HepG2 (cell line): ENCODE results near the gene NAA15. TPM values are rescaled to one million over a fixed set of nuclear protein-coding genes. Genes with fewer than 3 reads are reported as not detected.

Experiments
- AKAP8 ChIP-seq: sonication (generic); formaldehyde crosslinking; IDR thresholded peaks from 2 replicates; pipeline ENCODE4 v1.5.1; 2020; ENCODE audit warnings: mild to moderate bottlenecking, missing genetic modification reagents
- ARID4A ChIP-seq: sonication (generic); formaldehyde crosslinking; IDR thresholded peaks from 2 replicates; pipeline ENCODE4 v1.5.0; 2020; ENCODE audit warnings: mild to moderate bottlenecking, missing genetic modification reagents, borderline replicate concordance
- DNMT1 ChIP-seq: sonication (generic); formaldehyde crosslinking; IDR thresholded peaks from 2 replicates; pipeline ENCODE4 v1.5.1; 2020; ENCODE audit warnings: mild to moderate bottlenecking, missing genetic modification reagents
- FOXO4 ChIP-seq: sonication (generic); formaldehyde crosslinking; conservative IDR thresholded peaks from 2 replicates; pipeline ENCODE4 v1.8.1; 2023; ENCODE audit warnings: missing genetic modification reagents
- GABPA ChIP-seq, 2 experiments: IDR thresholded peaks; 2 replicates each; pipeline ENCODE4 v1.6.1; 2011 to 2016; ENCODE audit warnings: low read depth in 2 of 2, low read length in 1 of 2, missing biosample characterization in 1 of 2, missing genetic modification characterization in 1 of 2
- GMEB2 ChIP-seq: IDR thresholded peaks from 2 replicates; pipeline ENCODE4 v1.6.1; 2016; ENCODE audit warnings: missing biosample characterization, missing genetic modification reagents, low read depth
- KLF15 ChIP-seq: sonication (generic); formaldehyde crosslinking; IDR thresholded peaks from 2 replicates; pipeline ENCODE4 v1.8.1; 2023; ENCODE audit warnings: borderline replicate concordance, mild to moderate bottlenecking, inconsistent platforms, missing genetic modification reagents, mixed read lengths
- LRRFIP1 ChIP-seq: sonication (generic); formaldehyde crosslinking; conservative IDR thresholded peaks from 2 replicates; pipeline ENCODE4 v1.4.0; 2020; ENCODE audit warnings: missing genetic modification reagents
- MAZ ChIP-seq, 2 experiments: sonication (generic) in 1 of 2; formaldehyde crosslinking in 1 of 2; IDR thresholded peaks; 2 replicates each; pipeline versions ENCODE4 v1.5.0 to v1.6.1; 2012 to 2020; ENCODE audit warnings: low read depth in 2 of 2, mild to moderate bottlenecking in 2 of 2, borderline replicate concordance in 1 of 2, improper control_type of control experiment in 1 of 2, low read length in 1 of 2, missing genetic modification reagents in 1 of 2, moderate library complexity in 1 of 2
- SP4 ChIP-seq: sonication (generic); formaldehyde crosslinking; IDR thresholded peaks from 2 replicates; pipeline ENCODE4 v1.8.1; 2023; ENCODE audit warnings: mild to moderate bottlenecking, missing genetic modification reagents
- ZBTB7B ChIP-seq: sonication (generic); formaldehyde crosslinking; IDR thresholded peaks from 2 replicates; pipeline ENCODE4 v1.4.0; 2020; ENCODE audit warnings: missing genetic modification reagents
- ZNF143 ChIP-seq: sonication (generic); formaldehyde crosslinking; IDR thresholded peaks from 2 replicates; pipeline ENCODE4 v1.4.0; 2020; ENCODE audit warnings: missing genetic modification reagents
- ZNF33B ChIP-seq: sonication (generic); formaldehyde crosslinking; IDR thresholded peaks from 2 replicates; pipeline ENCODE4 v1.5.1; 2020; ENCODE audit warnings: mild to moderate bottlenecking, missing genetic modification reagents
- polyA plus RNA-seq, 8 experiments: library from polyadenylated mRNA; depleted of rRNA in 3 of 8; stranded (reverse) in 7 of 8; unstranded in 1 of 8; fragments of >200 nt; fragmentation: Illumina TruSeq in 4 of 8; extraction: Trizol in 4 of 8; gene quantifications; 2 replicates each; pipeline versions ENCODE4 v1.2.1 to v1.2.3, GENCODE V29; 2011 to 2016; ENCODE audit warnings: low read depth in 4 of 8, missing spikeins in 1 of 8, mixed read lengths in 1 of 8; ENCODE audit not compliant: insufficient read depth in 1 of 8
- total RNA-seq, 5 experiments: library from RNA; depleted of rRNA; stranded (reverse); fragments of >200 nt; fragmentation: Illumina TruSeq; extraction: Trizol; gene quantifications; 2 replicates each; pipeline ENCODE4 v1.2.3, GENCODE V29; 2016; ENCODE audit warnings: low read depth in 1 of 5
- TF ChIP-seq, protein P1 (sequence below), 2 experiments: sonication (generic) in 1 of 2; formaldehyde crosslinking in 1 of 2; IDR thresholded peaks; 2 replicates each; pipeline versions ENCODE4 v1.5.1 to v1.6.1; 2011 to 2020; ENCODE audit warnings: borderline replicate concordance in 1 of 2, low read depth in 1 of 2, low read length in 1 of 2, mild to moderate bottlenecking in 1 of 2, missing genetic modification reagents in 1 of 2, moderate library complexity in 1 of 2

NAA15 gene
- total and polyA plus RNA-seq, 2 of the 13 experiments (the other 11 are each of a cell fraction or from before 2014, with no cell fraction given): 6.2 to 50.2 TPM

- TF ChIP-seq LRRFIP1 (CRISPR knock-in tag) (no peak), KLF15 (CRISPR knock-in tag) (0 out of 2 replicates have a peak, but pooled peaks have one; percentile 47), SP4 (CRISPR knock-in tag) (peak; percentile 63; the same call in 1 of the 2 replicates), AKAP8 (0 out of 2 replicates have a peak, but pooled peaks have one; percentile 48), FOXO4 (CRISPR knock-in tag) (no peak), ZNF33B (CRISPR knock-in tag) (0 out of 2 replicates have a peak, but pooled peaks have one; percentile 45), GMEB2 (no peak), ZBTB7B (CRISPR knock-in tag) (peak; percentile 82), ZNF143 (peak; percentile 30; the same call in 1 of the 2 replicates), ARID4A (CRISPR knock-in tag) (peak; percentile 84; the same call in 1 of the 2 replicates), GABPA (IDR thresholded peaks at IDR 0.05; ENCODE audit: low read depth, low read length) (peak; percentile 55), GABPA (CRISPR knock-in tag; IDR thresholded peaks at IDR 0.05; ENCODE audit: low read depth) (peak; percentile 85), DNMT1 (CRISPR knock-in tag) (no peak), MAZ (IDR thresholded peaks at IDR 0.05; ENCODE audit: borderline replicate concordance, low read depth, low read length) (peak; percentile 74; the same call in 1 of the 2 replicates), MAZ (CRISPR knock-in tag; IDR thresholded peaks at IDR 0.05; ENCODE audit: low read depth) (peak; percentile 72)
- TF ChIP-seq, protein P1, sequence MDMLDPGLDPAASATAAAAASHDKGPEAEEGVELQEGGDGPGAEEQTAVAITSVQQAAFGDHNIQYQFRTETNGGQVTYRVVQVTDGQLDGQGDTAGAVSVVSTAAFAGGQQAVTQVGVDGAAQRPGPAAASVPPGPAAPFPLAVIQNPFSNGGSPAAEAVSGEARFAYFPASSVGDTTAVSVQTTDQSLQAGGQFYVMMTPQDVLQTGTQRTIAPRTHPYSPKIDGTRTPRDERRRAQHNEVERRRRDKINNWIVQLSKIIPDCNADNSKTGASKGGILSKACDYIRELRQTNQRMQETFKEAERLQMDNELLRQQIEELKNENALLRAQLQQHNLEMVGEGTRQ (IDR thresholded peaks at IDR 0.05; ENCODE audit: low read depth, low read length): no peak
- TF ChIP-seq, protein P1 (CRISPR knock-in tag; IDR thresholded peaks at IDR 0.05; ENCODE audit: borderline replicate concordance): no peak
These were observed 5.9 kb upstream of the NAA15 start (continued) for GRCh38 chr4:139295206-139295941.
